Mucosa of gallbladder (tissue), 1 donor: ENCODE results near the gene VMAC. TPM values are rescaled to one million over a fixed set of nuclear protein-coding genes. Genes with fewer than 3 reads are reported as not detected.
"Not testable (repeated sequence)": the region's sequence is repeated elsewhere in the genome, so short reads cannot be mapped to it uniquely, and the experiment has no call there.

Source experiments
- DNase-seq: peaks from one replicate; pipeline ENCODE4 v3.0.0-alpha.2; 2020; ENCODE audit warnings: low spot score
- total RNA-seq: library from RNA; stranded (reverse); gene quantifications from one replicate; pipeline ENCODE4 v1.2.1, GENCODE V29; 2021
- donor health status: DM: no; HTN: no; CAD: no.

VMAC gene
- total RNA-seq, 1 donor from 2014 or later, result 12.7 TPM

- not testable (repeated sequence) for DNase-seq
These were observed 21.4 kb upstream of the VMAC start for GRCh38 chr19:5883157-5883873.

GRCh38 chr19:5884065-5884811 lies 20.4 kb upstream of the VMAC start:
- not testable (repeated sequence) for DNase-seq

- DNase-seq, result no peak
These were observed 15.2 kb upstream of the VMAC start for GRCh38 chr19:5889288-5889971.

- DNase-seq, result no peak
These were observed 14.6 kb upstream of the VMAC start for GRCh38 chr19:5890099-5890498.

- DNase-seq, result no peak
These were observed 13.1 kb upstream of the VMAC start for GRCh38 chr19:5891572-5891937.

- DNase-seq, result peak; percentile 50
These were observed 12.5 kb upstream of the VMAC start for GRCh38 chr19:5891938-5892771.

GRCh38 chr19:5892772-5893275 lies 11.8 kb upstream of the VMAC start:
- DNase-seq, result no peak

- DNase-seq, result no peak
These were observed 11.3 kb upstream of the VMAC start for GRCh38 chr19:5893296-5893903.

GRCh38 chr19:5893907-5894703 lies 10.6 kb upstream of the VMAC start:
- DNase-seq, result no peak

GRCh38 chr19:5894704-5895349 lies 9.8 kb upstream of the VMAC start:
- DNase-seq, result no peak

GRCh38 chr19:5895409-5895808 lies 9.3 kb upstream of the VMAC start:
- no peak for DNase-seq

GRCh38 chr19:5895890-5896289 lies 8.8 kb upstream of the VMAC start:
- DNase-seq, result no peak

- DNase-seq, result no peak
These were observed 8.2 kb upstream of the VMAC start for GRCh38 chr19:5896365-5897076.

GRCh38 chr19:5897189-5897969 lies 7.3 kb upstream of the VMAC start:
- DNase-seq, result no peak

GRCh38 chr19:5899728-5900526 lies 4.7 kb upstream of the VMAC start:
- no peak for DNase-seq

- no peak for DNase-seq
These were observed 3.7 kb upstream of the VMAC start for GRCh38 chr19:5900976-5901375.

- no peak for DNase-seq
These were observed 1.5 kb upstream of the VMAC start for GRCh38 chr19:5903056-5903623.
